ENCODE measurements around the gene ITIH1. TPM values are rescaled to one million over a fixed set of nuclear protein-coding genes. Genes with fewer than 3 reads are reported as not detected.

The ITIH1 gene
- total RNA-seq, 2 donors from 2014 or later, result 4.4 TPM; not detected in 1

GRCh38 chr3:52839268-52839575, 61.8 kb downstream of the ITIH1 start:
- H3K9me3 ChIP-seq, result no peaks in the 10 kb centered on the region
- DNase-seq, result no peak
- peaks cover 8% of the 10 kb centered on the region for H3K4me1 ChIP-seq
- intact Hi-C loops (cut with DNase I), result no loop called here
- peaks cover 0 to 3% of the 10 kb centered on the region in 2 donors for H3K36me3 ChIP-seq (replicated peaks in 1 of 2; ENCODE audit: insufficient read depth in 1 of 2, low read depth in 2 of 2)
- no peak overlapping the region for H3K4me3 ChIP-seq
- no peak overlapping the region for H3K27ac ChIP-seq
- H3K27me3 ChIP-seq, result no peaks in the 10 kb centered on the region
- WGBS, 2 donors, result 80 to 85% methylated on average over 2 of the region's 2 CpGs
- TF ChIP-seq CTCF (IDR thresholded peaks at IDR 0.05) (no peak), POLR2A (IDR thresholded peaks at IDR 0.05) (no peak)
- ATAC-seq, result no peak

- DNase-seq (no peak), ATAC-seq (no peak)
- Histone ChIP-seq H3K27ac (no peak overlapping the region), H3K4me1 (peaks cover 13% of the 10 kb centered on the region), H3K27me3 (no peaks in the 10 kb centered on the region), H3K36me3 (replicated peaks in 1 of 2; ENCODE audit: insufficient read depth in 1 of 2, low read depth in 2 of 2) (peaks cover 0 to 3% of the 10 kb centered on the region in 2 donors), H3K4me3 (no peak overlapping the region), H3K9me3 (no peaks in the 10 kb centered on the region)
- intact Hi-C loops (cut with DNase I), result no loop called here
- no peak for TF ChIP-seq CTCF (IDR thresholded peaks at IDR 0.05)
- TF ChIP-seq POLR2A (IDR thresholded peaks at IDR 0.05), result no peak
- WGBS, 2 donors, result 87 to 91% methylated on average over 21 to 23 of the region's 23 CpGs
Measured at GRCh38 chr3:52839892-52840545, 62.6 kb downstream of the ITIH1 start.

GRCh38 chr3:52841211-52841980, 64.0 kb downstream of the ITIH1 start:
- 93 to 95% methylated on average over 9 to 12 of the region's 12 CpGs for WGBS, 2 donors
- no peaks in the 10 kb centered on the region for H3K27me3 ChIP-seq
- H3K9me3 ChIP-seq, result no peaks in the 10 kb centered on the region
- peaks cover 21% of the 10 kb centered on the region for H3K4me1 ChIP-seq
- no peak for ATAC-seq
- H3K27ac ChIP-seq, result no peak overlapping the region
- intact Hi-C loops (cut with DNase I), result no loop called here
- TF ChIP-seq CTCF (IDR thresholded peaks at IDR 0.05), result no peak
- TF ChIP-seq POLR2A (IDR thresholded peaks at IDR 0.05), result no peak
- no peak overlapping the region for H3K4me3 ChIP-seq
- H3K36me3 ChIP-seq (replicated peaks in 1 of 2; ENCODE audit: insufficient read depth in 1 of 2, low read depth in 2 of 2), result peaks cover 0 to 3% of the 10 kb centered on the region in 2 donors
- DNase-seq, result no peak

Small RNA genes lying within 50 kb of the gene (small RNA-seq; reads per million reads assigned to genes)
- gene AC006254.2, result not detected
- not detected for gene MUSTN1

Other genes with a start within 250 kb of the ITIH1 start
- 10 to 100 TPM; 25.4 to 32.4 TPM for gene NT5DC2, start 243.7 kb upstream of the ITIH1 start, total RNA-seq
- gene UQCC5, start 241.0 kb upstream of the ITIH1 start, total RNA-seq, result 1 to 10 TPM in 1 of 2 donors, under 1 TPM in 1; 0.78 to 7.3 TPM
- 10 to 100 TPM; 62.3 to 72.8 TPM for gene PBRM1, start 91.7 kb upstream of the ITIH1 start, total RNA-seq
- gene GNL3, start 91.6 kb upstream of the ITIH1 start, total RNA-seq, result 100 to 1,000 TPM in 1 of 2 donors, 10 to 100 TPM in 1; 46.2 to 122 TPM
- gene GLT8D1, start 71.8 kb upstream of the ITIH1 start, total RNA-seq, result 10 to 100 TPM; 43.8 to 92.0 TPM
- 10 to 100 TPM; 33.0 to 59.9 TPM for gene SPCS1, start 71.5 kb upstream of the ITIH1 start, total RNA-seq
- gene NEK4, start 6.7 kb upstream of the ITIH1 start, total RNA-seq, result 10 to 100 TPM; 10.1 to 73.2 TPM
- 1 to 10 TPM in 1 of 2 donors, not detected in 1; 1.6 TPM for gene ITIH3, start 17.2 kb downstream of the ITIH1 start, total RNA-seq
- gene ITIH4, start 53.1 kb downstream of the ITIH1 start, total RNA-seq, result 10 to 100 TPM; 60.7 to 86.7 TPM
- 1 to 10 TPM in 1 of 2 donors, not detected in 1; 3.9 TPM for gene MUSTN1, start 57.4 kb downstream of the ITIH1 start, total RNA-seq
- 10 to 100 TPM; 13.0 to 63.0 TPM for gene STIMATE, start 119.9 kb downstream of the ITIH1 start, total RNA-seq

Measured in body of pancreas (tissue), 4 donors.